ENCODE data around the gene SLC38A6.
"Not testable (repeated sequence)": the region's sequence is repeated elsewhere in the genome, so short reads cannot be mapped to it uniquely, and the experiment has no call there.

The SLC38A6 gene

GRCh38 chr14:61063461-61063860 lies 82.4 kb downstream of the SLC38A6 start:
- DNase-seq = no peak

- DNase-seq = no peak
Measured at GRCh38 chr14:61064210-61064609, 83.2 kb downstream of the SLC38A6 start.

GRCh38 chr14:61064856-61065255 lies 83.8 kb downstream of the SLC38A6 start:
- no peak for DNase-seq

- no peak for DNase-seq
Measured at GRCh38 chr14:61065656-61066055, 84.6 kb downstream of the SLC38A6 start.

- DNase-seq = not testable (repeated sequence)
Measured at GRCh38 chr14:61072442-61072841, 91.4 kb downstream of the SLC38A6 start.

- no peak for DNase-seq
Measured at GRCh38 chr14:61074852-61075251, 93.8 kb downstream of the SLC38A6 start.

GRCh38 chr14:61076556-61076955 lies 95.5 kb downstream of the SLC38A6 start:
- no peak for DNase-seq

GRCh38 chr14:61077437-61077836 lies 96.4 kb downstream of the SLC38A6 start:
- no peak for DNase-seq

- no peak for DNase-seq
Measured at GRCh38 chr14:61077951-61078720, 97.1 kb downstream of the SLC38A6 start.

GRCh38 chr14:61080591-61081010 lies 99.6 kb downstream of the SLC38A6 start:
- DNase-seq = no peak

- no peak for DNase-seq
Measured at GRCh38 chr14:61088081-61088480, 107.0 kb downstream of the SLC38A6 start.

- DNase-seq = no peak
Measured at GRCh38 chr14:61089126-61089750, 108.2 kb downstream of the SLC38A6 start.

GRCh38 chr14:61090432-61091216 lies 109.6 kb downstream of the SLC38A6 start:
- DNase-seq = no peak

GRCh38 chr14:61091657-61092273 lies 110.7 kb downstream of the SLC38A6 start:
- DNase-seq = no peak

GRCh38 chr14:61098096-61098495 lies 117.1 kb downstream of the SLC38A6 start:
- DNase-seq = not testable (repeated sequence)

GRCh38 chr14:61098721-61099120 lies 117.7 kb downstream of the SLC38A6 start:
- no peak for DNase-seq

GRCh38 chr14:61099216-61099835 lies 118.3 kb downstream of the SLC38A6 start:
- DNase-seq = no peak

GRCh38 chr14:61101803-61102548 lies 120.9 kb downstream of the SLC38A6 start:
- no peak for DNase-seq
